HUDEP-2 (cell line): ENCODE results near the gene GPR45.
A peak's percentile ranks its signal among the peaks of the same experiment; 100 is the strongest.

Experiments used
- DNase-seq, 76 experiments: peaks; one replicate each; lab custom pipeline; 2025; ENCODE audit not compliant: unreplicated experiment in 76 of 76; lab: John Stamatoyannopoulos, UW

The GPR45 gene

DNA sequence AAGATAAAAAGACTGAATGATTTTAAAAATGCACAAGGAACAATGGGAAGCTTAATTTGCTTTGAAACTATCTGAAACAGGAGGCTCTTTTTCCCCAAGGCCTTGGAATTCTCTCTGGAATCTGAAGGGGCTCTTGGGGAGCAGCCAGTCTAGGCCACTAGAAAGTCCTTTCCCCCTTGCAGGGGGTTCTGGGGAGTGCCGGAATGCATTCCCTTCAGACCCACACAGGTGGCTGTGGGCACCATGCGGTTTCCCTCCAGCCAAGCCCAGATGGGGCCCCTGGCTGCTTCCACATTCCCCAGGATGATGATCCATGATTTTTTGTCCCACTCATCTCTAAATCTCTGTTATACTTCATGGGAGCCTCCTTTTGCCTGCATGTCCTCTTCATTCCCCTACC, 10.7 kb downstream of the GPR45 start:
- no peak for DNase-seq

DNA sequence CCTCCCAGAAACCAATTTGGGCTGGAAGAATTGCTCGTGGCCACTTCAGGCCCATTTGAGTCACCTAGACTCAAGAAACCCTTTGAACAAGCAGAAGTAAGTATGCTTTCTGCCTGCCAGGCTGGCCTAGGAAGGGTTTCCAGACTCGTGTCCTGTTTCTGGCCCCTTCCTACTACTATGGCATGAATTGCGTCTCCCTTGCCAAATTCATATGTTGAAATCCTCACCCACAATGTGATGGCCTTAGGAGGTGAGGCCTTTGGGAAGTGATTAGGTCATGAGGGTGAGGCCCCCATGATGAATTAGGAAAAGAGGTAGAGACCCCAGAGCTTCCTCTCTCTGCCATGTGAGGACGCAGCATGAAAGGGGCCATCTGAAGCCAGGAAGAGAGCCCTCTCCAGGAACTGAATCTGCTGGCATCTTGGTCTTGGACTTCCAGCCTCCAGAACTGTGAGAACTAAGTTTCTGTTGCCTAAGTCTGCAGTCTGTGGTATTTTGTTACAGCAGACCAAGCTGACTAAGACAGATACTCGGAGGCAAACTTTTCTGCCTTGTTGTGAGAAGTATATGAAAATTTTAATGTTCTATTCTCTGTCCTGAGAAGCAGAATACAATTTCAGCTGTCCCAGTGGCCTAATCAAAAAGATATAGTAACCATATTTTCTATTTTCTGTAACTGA, 13.1 kb downstream of the GPR45 start:
- DNase-seq = no peak

DNA sequence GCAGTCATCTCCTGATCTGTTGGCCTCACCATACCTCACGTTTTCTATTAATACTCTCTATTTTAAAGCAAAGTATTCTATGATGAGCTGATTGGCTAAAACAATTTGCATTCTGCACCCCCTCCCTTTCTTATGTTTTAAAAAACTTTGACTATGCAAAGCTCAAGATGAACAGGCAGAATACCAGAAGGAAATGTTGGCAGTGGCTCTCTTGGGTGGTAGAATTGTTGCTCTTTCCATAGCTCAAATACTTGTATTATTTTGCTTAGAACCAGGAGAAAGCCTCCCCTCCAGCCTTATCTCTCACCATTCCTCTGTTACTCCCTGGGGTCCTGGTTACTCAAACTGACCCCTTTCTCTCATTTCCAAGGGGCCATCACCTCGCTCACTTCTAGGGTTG, 14.4 kb downstream of the GPR45 start:
- no peak for DNase-seq

DNA sequence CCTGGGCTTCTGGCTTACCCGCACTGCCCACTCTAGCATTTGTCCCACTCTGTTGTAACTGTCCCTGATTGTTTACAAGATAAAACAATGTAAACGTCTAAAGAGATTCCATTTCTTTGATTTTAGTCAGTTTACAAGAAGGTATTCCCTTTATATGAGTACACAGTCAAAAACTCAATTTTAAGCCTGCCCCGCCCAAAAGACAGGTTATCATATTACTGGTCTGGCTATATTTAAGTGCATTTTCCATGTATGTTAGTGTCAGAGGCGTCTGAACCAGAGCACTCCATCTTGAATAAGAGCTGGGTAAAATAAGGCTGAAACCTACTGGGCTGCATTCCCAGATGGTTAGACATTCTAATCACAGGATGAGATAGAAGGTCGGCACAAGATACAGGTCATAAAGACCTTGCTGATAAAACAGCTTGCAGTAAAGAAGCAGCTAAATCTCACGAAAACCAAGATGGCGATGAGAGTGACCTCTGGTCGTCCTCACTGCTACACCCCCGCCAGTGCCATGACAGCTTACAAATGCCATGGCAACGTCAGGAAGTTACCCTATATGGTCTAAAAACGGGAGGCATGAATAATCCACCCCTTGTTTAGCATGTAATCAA, 15.0 kb downstream of the GPR45 start:
- DNase-seq = no peak

DNA sequence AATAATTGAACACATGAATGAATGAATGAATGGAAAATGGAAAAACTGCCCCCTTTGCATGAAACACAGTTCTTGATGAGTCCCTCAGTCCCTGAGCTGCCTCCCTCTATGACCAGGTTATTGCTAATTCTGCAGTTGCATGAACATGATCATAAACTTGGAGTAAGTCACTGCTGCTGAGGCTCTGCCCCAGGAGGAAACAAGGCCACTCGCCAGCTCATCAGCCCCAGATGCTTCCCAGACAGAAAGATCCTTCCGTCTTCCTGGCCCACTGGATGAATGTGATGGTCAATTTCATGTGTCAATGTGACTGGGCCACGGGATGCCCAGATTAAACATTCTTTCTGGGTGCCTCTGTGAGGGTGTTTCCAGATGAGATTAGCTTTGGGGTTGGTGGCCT, 16.4 kb downstream of the GPR45 start:
- no peak for DNase-seq

DNA sequence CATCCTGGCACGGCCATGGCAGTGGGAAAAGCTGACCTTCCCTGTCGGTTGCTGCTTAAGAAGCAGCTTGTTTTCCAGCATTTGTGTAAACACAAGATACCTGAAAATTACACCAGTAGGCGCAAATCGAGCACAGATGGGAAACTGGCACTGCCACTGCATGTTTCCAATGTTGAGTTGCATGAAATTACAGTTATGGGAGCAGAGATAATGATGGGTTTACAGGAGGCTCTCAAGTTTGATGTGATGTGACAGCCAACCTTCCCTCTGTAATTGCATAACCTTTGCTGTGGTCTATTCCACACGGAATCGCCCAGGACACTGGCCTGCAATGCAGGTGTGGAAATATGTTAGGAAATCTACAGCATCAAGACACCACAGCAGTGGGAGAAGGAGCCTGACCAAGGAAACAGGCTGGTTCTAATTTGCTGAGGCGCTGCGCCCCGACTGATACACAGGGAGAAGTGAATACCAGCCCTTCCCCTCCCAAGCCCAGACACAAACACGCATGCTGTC, 17.4 kb downstream of the GPR45 start:
- no peak for DNase-seq

DNA sequence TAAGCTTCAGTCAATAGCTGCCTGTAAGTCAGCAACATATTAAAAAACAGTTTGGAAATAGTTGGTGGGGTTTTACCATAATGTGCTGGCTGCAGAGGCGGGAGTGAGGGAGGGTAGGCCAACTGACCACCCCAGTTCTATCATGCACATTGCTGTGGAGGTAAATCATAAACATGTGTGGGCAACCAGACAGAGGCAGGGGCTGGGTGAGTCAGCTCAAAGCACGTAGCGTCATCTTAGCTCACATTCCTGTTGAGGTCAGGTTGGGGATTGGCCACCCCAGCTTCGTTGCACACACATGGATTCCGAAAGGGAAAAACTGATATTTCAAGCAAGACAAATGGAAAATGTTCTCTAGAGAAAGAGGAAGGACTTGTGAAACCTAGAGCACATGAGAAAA, 19.5 kb downstream of the GPR45 start:
- DNase-seq = no peak

DNA sequence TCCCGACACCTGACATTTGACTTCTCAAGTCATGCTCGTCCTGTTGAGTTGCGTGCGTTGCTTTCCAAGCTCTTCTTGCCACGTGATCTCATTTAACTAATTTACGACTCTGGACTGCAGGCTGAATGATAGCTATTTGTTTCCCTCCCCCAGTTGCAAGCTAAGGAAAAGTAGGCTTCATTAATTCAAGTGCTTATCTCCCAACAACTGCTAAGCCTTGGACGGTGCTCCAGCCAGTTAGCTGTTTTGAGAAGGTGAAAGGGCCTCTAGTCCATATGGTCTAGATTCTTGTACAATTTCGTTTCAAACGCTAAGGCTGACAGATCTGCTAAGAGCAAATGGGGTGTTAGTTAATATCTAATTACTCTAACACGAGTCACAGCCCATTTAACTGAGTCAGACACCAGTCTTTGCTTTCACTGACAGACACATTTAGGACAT, 21.1 kb downstream of the GPR45 start:
- no peak for DNase-seq

DNA sequence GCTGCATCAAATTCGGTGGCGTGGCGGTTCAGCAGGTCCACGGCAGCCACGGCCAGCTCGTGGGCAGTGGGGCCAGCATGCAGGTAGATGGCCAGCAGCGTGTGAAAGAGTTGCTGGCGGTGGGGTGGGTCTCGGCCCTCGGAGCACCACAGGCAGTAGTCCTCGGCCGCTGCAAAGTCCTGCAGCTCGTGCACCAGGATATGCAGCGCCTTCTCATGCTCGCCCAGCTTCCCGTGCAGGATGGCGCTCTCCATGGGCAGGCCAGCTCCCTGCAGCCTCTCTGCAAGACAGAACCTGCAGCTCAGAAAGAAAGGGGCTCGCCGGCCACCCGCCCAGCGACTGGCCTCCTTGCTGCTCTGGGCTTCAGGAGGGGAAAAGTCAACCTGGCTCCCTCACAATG, 27.9 kb downstream of the GPR45 start:
- no peak for DNase-seq

DNA sequence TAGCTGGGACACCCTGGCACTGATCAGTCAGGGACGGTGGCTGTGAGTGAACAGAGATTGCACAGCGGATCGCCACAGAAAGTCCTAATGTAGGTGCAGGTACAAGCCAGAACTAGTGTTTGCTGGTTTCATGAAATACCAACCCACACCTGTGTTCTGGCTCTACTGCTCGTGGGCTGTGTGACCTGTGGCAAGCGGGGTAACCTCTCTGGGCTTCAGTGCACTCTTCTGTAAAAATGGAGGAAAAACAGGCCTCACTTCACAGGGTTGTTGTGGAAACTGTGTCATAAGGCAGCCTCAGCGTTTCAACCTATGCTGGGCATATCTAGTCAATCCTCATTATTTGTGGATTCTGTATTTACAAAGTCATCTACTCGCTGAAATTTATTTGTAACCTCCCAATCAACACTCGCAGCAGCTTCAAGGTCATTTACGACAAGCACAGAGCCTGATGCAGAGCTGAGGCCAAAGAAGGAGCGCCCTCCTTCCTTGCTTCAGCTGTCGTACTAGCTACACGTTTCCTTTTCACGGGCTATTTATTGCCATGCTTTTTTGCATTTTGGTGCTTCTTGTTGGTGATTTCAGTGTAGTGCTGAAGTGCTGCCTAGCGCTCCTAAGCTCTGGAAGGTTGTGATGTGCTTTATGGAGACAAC, 30.0 kb downstream of the GPR45 start:
- no peak for DNase-seq

DNA sequence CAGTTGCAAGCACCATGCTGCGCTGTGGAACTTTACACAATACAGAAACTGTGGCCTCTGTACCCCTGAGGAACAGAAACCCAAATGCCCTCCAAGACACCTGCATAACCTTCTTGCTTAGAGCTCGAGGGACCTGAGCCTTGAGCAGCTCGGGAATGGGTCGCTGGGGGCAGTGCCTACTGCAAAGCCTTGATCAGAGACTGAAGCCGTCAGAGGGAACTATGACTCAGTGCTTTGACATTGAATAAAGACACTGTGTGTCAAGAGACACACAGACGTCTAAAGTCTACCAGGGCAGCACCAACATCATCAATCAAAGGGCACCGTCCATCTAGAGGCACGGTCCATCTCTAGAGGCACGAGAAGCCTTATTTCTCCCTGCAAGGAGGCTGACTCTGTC, 30.6 kb downstream of the GPR45 start:
- DNase-seq = no peak

DNA sequence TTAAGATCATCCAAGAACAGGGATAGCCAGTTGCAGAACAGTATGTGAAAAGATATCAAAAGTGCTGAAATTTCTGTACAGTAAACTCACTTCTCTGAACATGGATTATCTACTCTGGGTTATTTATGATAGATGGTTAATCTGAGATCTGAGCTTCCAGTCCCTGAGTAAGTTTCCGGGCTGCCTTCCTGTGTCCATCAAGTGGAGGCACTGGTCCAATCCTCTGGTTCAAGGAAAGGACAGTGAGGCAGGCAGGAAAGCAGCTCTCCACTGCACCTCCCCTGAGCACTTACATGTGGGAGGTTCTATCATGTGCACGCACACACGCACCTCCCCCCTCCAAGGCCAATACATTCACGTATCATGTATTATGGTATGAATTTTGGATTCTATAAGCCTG, 32.5 kb downstream of the GPR45 start:
- DNase-seq = no peak

DNA sequence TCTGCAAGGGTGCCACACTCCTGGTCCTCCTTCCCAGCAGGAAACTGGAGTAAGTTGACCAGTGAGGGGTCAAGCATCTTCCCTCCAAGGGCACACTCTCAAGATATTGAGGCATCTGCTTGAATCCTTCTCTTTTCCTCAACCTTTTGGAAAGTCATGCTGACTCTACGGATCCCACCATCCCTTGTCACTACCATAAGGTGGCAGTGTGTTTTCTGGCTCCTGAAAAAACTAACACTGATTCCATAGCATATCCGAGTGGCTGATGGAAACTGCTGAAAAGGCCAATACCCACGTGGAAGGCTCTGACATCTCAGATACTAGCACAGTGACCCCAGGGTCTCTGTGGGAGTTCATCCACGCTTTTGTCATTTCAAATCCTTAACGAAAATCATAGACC, 37.1 kb downstream of the GPR45 start:
- no peak for DNase-seq

DNA sequence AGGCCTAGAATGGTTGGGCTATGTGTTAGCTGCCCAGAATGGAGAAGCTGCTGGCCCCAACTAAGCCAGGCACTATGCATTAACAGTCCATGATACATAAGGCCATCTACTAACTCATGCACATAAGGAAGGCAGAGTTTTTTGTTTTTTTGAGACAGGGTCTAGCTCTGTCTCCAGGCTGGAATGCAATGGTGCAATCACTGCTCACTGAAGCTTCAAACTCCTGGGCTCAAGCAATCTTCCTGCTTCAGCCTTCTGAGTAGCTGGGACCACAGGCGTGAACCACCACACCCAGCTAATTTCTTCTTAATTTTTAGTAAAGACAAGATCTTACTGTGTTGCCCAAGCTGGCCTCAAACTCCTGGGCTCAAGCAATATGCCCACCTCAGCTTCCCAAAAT, 37.6 kb downstream of the GPR45 start:
- DNase-seq = no peak

DNA sequence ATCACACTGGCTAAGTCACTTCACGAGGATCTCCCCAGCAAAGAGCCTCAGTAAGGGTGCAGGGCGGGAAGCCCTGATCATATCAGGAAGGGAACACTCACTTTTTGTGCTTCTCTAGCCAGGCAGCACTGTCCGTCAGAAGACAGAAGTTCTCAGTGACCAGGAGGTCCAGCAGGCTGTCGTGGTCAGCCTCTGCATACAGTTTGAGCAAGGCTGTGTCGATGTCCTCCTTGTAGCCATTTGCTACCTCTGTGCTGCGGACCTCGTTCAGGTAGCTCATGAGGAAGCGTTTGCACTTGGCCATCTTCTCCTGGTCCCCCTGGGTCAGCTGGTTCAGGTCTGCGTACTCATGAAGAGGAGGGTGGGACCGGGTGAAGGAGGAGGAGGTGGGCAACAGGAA, 38.7 kb downstream of the GPR45 start:
- no peak for DNase-seq

DNA sequence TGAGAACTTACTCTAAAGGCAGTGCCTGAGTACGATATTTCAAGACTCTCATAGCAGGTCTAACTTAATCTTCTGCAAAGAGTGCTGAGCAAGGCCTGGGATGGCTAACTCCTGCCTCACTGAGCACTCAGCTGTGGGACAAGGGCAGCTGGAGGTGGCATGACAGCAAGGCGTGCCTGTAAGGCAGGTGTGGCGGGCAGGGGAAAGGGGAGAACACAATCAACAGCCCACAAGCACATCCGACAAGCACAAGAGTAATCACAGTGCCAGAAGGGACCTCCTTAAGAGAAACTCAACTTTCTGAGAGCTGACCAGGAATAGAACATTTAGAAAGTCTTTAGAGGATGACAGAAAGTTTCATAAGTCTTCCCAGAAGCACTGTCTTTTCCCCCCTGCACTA, 42.0 kb downstream of the GPR45 start:
- DNase-seq = no peak

DNA sequence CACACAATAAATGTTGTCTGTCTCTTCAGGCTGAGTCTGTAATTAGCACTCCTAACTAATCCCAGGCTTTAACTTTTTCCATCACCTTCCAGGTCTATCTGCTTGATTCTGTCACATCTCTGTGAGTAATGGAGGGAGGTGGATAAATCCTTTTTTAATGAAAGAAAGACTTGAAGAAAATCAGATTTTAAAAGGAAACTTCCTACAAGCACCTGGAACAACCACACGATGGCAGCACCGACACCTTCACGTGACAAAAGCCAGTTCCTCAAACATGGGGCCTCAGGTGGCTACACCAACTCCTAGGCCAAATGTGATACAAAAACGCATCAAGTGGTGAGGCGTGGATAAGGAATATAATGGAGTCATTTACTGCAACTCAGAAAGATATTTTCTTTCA, 46.1 kb downstream of the GPR45 start:
- DNase-seq = peak in 38 of 76 experiments; percentile 0 to 44 (median 14)

DNA sequence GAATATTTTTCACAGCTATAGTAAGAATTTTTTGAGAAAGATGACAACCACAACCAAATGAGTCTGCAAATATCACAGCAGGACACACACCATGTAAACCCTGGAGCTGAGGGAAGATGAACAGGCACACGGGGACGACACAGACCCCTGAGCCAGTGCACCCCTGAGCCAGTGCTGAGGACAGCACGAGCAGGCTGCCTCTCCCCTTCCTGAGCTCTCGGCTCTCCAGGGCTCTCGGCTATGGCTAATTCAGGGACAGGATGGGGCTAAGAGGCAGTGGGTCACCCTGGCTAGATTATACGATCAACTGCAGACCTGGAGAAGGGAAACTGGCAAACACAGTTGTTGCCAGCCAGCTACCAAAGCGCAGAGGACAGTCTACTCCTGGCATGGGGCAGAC, 46.6 kb downstream of the GPR45 start:
- DNase-seq = no peak

DNA sequence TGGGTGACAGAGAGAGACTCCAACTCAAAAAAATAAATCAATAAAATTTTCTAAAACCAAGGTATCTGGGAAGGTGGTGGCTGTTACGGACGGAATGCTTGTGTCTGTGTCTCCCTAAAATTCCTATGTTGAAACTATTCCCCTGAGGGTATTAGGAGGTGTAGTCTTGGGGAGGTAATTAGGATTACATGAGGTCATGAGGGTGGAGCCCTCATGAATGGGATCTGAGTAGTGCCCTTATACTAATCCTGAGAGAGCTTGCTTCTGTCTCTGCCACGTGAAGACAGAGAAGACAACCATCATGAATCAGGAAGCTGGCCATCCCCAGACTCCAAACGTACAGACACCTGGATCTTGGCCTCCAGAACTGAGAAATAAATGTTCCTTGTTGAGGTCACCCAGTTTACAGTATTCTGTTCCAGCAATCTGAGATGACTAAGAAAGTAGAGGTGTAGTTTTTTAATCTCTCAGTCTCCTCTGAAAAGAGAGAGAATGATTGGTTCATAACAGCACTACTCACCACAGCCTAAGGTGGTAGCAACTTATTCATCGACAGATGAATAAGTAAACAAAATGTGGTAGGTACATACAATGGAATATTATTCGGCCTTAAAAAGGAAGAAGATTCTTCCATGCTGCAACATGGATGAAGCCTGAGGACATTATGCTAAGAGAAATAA, 49.6 kb downstream of the GPR45 start:
- DNase-seq = no peak

DNA sequence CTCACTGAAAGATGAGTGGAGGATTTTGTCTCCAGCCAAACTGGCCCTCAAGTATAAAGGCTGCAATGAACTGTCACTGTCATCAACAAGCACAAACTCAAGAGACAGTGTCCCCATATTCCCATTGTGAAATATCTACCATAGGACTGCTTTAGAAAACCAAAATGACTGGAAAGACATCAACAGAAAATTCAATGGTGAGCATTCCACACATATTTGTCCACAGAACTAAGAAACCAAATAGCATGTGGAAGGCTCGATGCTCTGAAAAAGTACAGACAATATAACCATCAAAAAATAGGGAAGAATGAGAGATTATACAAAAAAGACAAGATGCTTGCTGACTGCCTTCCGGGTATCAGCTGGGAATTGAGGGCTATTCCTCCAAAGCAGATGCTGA, 50.4 kb downstream of the GPR45 start:
- no peak for DNase-seq
